Muscle of arm (tissue), 14 donors: Measurements from ENCODE around the gene SNX2. TPM values are rescaled to one million over a fixed set of nuclear protein-coding genes. Genes with fewer than 3 reads are reported as not detected.

Experiments used
- DNase-seq: peaks from one replicate; pipeline ENCODE4 v3.0.0-alpha.2; 2013
- long read RNA-seq, 11 donors: transcript quantifications; one replicate each; lab custom pipeline, GENCODE V29; 2026
- polyA plus RNA-seq, 12 donors: library from polyadenylated mRNA; unstranded; fragments of 120-200 nt; gene quantifications; one replicate each; pipeline ENCODE4 v1.2.1, GENCODE V29; 2013; ENCODE audit not compliant: insufficient read length in 12 of 12

SNX2 gene, protein sequence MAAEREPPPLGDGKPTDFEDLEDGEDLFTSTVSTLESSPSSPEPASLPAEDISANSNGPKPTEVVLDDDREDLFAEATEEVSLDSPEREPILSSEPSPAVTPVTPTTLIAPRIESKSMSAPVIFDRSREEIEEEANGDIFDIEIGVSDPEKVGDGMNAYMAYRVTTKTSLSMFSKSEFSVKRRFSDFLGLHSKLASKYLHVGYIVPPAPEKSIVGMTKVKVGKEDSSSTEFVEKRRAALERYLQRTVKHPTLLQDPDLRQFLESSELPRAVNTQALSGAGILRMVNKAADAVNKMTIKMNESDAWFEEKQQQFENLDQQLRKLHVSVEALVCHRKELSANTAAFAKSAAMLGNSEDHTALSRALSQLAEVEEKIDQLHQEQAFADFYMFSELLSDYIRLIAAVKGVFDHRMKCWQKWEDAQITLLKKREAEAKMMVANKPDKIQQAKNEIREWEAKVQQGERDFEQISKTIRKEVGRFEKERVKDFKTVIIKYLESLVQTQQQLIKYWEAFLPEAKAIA
- 10 to 100 TPM in 11 of 12 donors, not detected in 1; 44.6 to 81.2 (median 54.2) TPM for polyA plus RNA-seq
- long read RNA-seq, donor 1, transcript SNX2-202 (6 exons, 908 nt): minor isoform, 7 of 202 reads
- long read RNA-seq, donor 1, transcript SNX2-201 (15 exons, 2,128 nt): major isoform, 24 of 202 reads
- long read RNA-seq, donor 1, transcript SNX2-206 (2 exons, 484 nt): minor isoform, 7 of 202 reads
- long read RNA-seq, donor 1, partial matches to known transcripts: 156 of 202 reads
- long read RNA-seq, donor 1, other reads (novel, unspliced or antisense): 8 of 202 reads
- long read RNA-seq, donor 2, transcript SNX2-201 (15 exons, 2,128 nt): major isoform, 23 of 70 reads
- long read RNA-seq, donor 2, partial matches to known transcripts: 45 of 70 reads
- long read RNA-seq, donor 2, other reads (novel, unspliced or antisense): 0 of 70 reads
- long read RNA-seq, donor 3, partial matches to known transcripts: 24 of 29 reads
- long read RNA-seq, donor 3, other reads (novel, unspliced or antisense): 0 of 29 reads
- long read RNA-seq, donor 4, partial matches to known transcripts: 0 of 4 reads
- long read RNA-seq, donor 4, other reads (novel, unspliced or antisense): 0 of 4 reads
- long read RNA-seq, donor 5, transcript SNX2-201 (15 exons, 2,128 nt): major isoform, 18 of 56 reads
- long read RNA-seq, donor 5, partial matches to known transcripts: 27 of 56 reads
- long read RNA-seq, donor 5, other reads (novel, unspliced or antisense): 8 of 56 reads
- long read RNA-seq, donor 6, transcript SNX2-201 (15 exons, 2,128 nt): major isoform, 6 of 31 reads
- long read RNA-seq, donor 6, partial matches to known transcripts: 23 of 31 reads
- long read RNA-seq, donor 6, other reads (novel, unspliced or antisense): 0 of 31 reads
- long read RNA-seq, donor 7, partial matches to known transcripts: 24 of 28 reads
- long read RNA-seq, donor 7, other reads (novel, unspliced or antisense): 0 of 28 reads
- long read RNA-seq, donor 8, transcript SNX2-201 (15 exons, 2,128 nt): major isoform, 13 of 90 reads
- long read RNA-seq, donor 8, partial matches to known transcripts: 64 of 90 reads
- long read RNA-seq, donor 8, other reads (novel, unspliced or antisense): 9 of 90 reads
- long read RNA-seq, donor 9, partial matches to known transcripts: 19 of 28 reads
- long read RNA-seq, donor 9, other reads (novel, unspliced or antisense): 0 of 28 reads
- long read RNA-seq, donor 10, transcript SNX2-201 (15 exons, 2,128 nt): major isoform, 19 of 53 reads
- long read RNA-seq, donor 10, partial matches to known transcripts: 31 of 53 reads
- long read RNA-seq, donor 10, other reads (novel, unspliced or antisense): 0 of 53 reads
- long read RNA-seq, donor 11, transcript SNX2-201 (15 exons, 2,128 nt): major isoform, 18 of 69 reads
- long read RNA-seq, donor 11, partial matches to known transcripts: 45 of 69 reads
- long read RNA-seq, donor 11, other reads (novel, unspliced or antisense): 0 of 69 reads

DNA sequence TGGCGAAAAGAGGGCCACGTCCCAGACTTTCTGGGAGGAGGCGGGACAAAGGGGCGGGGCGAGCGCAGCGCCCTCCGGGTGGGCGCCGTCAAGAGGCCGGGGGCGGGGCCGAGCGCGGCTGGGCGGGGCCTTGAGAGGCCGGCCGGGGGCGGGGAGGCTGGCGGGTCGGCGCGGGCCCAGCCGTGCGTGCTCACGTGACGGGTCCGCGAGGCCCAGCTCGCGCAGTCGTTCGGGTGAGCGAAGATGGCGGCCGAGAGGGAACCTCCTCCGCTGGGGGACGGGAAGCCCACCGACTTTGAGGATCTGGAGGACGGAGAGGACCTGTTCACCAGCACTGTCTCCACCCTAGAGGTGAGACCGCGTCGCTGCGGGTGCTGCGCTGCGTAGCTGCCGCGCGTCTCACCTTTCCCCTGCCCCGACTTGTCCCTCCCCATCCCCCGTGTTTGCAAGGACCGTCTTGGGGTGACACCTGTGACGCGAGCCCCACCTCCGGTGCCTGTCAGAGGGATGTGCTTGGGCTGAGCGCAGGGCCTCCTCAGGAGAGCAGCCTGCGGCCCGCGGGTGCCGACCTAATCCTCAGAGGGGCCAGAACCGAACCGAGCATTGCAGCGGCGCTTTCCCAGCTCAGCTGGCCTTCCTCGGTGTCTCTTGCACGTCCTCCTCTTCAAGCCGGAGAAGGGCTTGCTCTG is at the start of gene SNX2:
TSS of gene SNX2 (plus strand) at position 220 of the 689 bp plus-strand sequence. CDS start at position 244, 24 bp downstream.
- DNase-seq: peak; percentile 89

DNA sequence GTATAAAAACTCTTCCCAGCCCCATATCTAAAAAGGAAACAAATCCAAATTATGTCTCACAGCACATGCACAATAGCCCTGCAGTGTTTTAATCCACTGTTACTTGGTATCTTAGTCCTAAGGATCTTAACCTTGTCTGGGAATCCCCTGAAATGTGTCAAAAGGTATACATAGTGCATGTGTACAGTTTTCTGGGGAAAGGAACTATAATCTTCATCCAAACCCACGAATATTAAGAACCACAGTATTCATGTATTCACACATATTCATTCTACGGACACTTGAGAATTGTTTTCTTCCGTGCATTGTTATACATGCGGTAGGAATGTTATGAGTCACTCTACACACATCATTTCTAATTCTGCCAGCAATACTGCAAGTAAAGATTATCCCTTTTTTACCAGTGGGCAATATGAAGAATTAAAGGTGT is 47.8 kb upstream of the SNX2 start:
- DNase-seq: no peak

DNA sequence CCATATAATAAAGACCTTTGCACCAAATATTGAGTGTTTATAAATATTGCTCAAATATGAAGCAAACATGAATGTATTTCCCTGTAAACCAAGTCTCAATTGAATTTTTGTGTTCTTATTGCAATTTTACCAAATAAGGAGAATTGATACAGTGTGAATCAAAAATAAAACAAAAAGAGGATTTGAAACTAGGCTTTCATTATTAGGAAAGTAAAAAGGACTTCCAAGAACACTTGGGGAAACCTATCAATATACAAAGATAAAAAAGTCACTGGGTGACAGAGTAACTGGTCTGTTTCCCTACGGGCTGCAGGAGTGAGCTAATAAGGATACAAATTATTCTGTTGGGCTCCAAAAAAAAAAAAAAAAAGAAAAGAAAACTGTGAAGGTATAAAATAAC is 44.8 kb upstream of the SNX2 start:
- no peak for DNase-seq

DNA sequence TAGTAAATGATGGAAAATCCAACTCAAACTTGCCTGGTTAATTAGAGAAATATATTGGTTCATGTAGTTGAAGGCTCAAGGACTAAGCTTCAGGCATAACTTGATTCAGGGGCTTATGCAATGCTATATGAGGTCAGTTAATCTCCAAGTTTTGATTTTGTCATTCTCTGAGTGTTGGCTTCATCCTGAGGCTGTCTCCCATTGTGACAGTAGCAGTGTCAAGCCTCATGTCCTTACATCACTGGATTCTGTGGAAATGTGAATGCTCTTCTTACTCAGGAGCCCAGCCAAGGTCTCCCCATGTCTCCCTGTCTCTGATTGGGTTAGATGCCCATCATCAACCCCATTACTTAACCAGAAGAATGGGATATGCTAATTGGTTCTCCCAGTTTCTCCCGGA is 44.4 kb upstream of the SNX2 start:
- no peak for DNase-seq

DNA sequence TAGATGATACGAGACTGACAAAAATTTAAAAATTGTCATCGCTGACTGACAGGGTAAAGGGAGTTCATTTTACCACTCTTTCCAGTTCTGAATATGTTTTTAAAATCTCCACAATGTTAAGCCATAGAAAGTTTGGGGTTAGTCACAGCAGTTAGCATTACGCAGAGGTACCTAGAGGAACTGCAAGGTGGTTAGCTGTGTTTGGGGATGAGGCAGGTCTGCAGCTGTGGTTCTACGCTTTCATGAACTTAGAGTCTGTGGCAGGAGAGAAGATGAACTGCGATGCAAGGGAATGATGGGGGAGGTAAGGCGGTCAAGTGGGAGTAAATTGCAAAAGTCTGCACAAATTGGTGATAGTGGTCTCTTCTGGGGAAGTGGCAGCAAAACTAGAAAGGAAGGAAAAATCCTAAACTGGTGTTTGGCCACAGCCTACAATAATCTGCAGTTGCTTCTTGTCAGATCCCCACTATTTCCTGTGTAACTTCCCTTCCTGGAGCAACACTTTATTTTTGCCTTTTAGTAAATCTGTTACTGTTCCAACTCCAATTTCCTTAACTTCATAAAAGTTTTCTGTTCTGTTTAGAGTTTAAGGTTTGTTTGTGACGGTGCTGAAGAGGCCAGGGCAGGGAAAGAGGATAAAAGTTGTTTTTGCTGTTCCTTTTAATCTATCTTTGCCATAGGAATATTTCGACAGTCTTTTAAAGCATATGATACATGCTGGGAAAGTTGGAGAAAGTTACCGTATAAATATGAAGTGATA is 38.6 kb upstream of the SNX2 start:
- no peak for DNase-seq

DNA sequence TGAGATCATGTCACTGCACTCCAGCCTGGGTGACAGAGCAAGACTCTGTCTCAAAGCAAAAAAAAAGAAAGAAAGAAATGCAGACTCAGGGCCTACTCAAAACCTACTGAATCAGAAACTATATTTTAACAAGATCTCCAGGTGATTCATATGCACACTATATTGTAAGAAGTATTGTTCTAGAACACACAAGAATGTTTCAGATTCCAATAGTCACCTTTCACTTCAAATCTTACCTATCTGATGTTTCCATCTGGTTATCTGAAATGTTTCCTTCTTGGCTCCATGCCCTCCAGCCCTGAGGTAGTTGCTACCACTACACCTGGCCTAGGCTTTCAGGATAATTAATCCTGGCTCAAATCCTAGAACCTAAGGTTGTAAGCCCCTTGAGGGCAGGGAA is 36.8 kb upstream of the SNX2 start:
- DNase-seq: no peak

DNA sequence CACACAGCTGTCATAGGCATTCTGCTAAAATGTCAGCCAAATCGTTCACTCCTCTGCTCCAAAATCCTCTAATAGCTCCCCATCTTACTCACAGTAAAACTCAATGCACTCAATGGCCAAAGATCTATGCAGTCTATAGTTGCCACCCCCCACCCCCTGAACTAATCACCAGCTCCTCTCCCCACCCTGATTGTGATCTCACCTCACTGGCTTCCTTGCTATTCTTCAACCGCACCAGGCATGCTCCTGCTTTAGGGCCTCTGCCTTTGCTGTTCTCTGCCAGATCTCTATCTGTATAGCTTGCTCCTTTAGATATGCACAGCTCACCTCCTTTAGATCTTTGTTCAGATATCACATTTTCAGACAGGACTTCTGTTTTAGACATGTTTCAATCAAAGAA is 33.2 kb upstream of the SNX2 start:
- no peak for DNase-seq

DNA sequence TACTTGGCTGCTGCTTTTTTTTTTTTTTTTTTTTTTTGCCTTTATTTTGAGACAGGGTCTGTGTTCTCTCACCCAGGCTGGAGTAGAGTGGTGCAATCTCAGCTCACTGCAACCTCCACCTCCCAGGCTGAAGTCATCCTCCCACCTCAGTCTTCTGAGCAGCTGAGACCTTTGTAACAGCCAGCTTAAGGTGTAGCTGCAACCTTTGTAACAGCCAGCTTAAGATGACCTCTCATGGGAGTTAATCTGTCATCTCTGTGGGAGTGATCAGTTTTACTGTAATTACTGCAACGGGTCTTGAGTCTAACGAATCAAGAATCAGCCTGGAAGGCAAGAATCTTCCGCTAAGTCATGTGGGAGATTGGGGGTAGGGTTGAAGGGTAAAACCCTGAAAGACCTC is 31.6 kb upstream of the SNX2 start:
- no peak for DNase-seq

DNA sequence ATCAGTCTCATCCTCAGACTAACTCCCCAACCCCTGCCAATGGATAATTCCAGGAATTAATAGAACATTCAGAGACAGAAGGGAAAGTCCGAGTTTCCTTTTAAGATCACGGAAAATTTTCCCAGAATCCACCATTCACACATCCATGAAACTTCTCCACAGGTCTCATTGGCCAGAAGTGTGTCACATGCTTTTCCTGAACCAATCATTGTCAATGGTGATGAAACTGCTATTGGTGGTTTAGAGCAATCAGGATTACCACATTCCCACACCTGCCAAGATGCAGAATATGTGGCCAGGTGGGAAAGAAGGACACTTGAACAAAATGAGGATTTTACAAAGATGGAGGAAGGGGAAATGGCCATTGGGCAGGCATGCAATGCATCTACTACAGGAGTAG is 29.3 kb upstream of the SNX2 start:
- DNase-seq: no peak

DNA sequence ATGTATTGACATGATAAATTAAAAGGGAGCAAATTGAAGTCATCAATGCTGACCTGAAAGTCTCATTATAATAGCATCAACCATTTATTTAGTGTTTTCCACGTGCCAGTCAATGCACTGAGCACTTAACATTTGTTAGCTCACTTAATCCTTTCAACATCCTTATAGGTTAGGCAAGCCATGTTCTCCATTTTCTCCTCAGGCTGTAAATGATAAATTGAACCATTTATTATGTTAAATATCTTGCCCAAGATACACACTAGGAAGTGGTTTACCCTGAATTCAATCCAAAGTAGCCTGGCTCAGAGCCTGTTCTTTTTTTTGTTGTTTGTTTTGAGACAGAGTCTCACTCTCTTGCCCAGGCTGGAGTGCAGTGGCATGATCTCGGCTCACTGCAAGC is 25.0 kb upstream of the SNX2 start:
- DNase-seq: no peak

DNA sequence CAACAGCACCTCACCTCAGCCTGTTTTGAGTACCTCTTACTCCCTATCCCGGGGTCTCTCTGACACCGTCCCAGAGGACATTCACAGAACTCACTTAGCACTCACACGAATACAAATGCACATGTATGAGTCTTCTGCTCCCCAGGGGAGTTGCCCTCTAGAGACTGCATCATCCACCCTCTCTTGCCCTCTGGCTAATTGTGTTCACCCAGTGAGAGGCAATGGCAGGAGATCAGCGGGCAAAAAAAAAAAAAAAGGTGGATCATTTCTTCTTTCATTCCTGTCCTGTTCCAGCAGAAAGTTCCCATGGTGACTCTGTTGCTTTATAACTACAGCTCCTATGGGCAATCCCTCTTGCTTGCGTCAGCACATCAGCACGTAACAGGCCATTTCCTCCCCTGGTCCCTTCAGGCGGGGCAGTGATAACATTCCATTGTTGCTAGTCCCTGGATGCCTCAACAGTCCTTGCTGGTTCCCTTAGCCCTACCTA is 23.5 kb upstream of the SNX2 start:
- no peak for DNase-seq

DNA sequence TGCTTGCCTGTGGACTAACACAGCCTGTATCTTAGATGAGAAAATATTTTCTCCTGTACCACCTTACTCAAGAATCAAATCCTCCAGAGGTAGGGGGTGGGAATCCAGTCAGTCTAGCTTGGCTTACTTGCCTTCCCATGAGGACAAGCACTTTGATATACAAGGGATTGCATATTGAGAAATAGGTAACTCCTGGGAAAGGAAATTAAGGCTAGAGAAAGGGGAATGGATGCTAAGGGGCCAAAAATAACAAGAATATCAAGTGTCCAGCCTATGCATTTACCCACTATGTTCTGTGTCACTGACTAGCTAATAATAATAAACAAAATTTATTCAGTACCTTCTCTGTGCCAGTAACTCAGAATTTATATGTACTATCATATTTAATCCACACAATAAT is 21.4 kb upstream of the SNX2 start:
- DNase-seq: no peak

DNA sequence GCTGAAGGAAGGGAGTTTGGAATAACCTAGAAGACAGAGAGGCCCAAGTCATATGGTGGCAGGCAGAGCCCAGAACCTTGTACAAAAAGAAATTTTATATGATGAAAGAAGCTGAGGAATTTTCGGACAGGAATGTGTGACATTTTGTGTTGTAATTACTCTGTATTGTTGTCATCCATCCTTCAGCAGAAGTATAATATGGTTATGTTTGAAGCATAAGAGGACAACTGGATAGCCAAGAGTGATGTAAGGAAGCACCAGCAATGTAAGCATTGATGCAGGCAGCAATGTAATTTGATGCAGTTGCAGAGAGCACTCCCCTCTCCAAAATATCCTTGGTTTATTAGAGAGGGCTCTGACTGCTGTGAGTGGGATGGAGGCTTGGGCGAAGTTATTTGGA is 19.1 kb upstream of the SNX2 start:
- DNase-seq: no peak

DNA sequence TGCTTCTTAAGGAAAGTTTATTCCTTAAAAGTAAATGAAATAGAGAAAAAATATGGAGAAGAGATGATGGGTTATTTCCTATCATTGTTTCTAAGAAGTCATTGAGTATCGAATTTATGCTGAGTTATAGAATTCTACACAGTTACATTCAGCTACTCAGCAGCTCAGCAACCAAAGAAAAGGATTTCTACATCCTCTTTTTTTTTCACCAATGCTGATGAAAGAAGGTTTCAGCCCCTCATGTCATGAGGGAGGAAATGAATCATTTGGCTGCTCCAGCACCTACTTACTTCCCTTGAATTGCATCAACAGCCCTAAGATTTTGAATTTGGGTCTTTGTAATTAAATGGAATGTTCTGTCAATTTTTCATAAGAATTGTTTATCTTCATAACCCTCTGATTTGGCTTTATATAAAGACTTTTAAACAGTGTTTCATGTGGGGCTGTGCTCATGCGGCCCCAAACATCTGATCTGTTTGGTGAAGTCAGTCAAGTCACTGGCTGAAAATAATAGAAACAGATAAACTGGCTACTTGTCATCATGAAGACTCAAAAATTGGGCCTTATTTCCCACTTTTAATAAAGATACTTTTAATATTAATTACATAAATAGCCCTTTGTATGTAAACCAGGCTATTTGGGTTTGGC is 18.5 kb upstream of the SNX2 start:
- DNase-seq: no peak

DNA sequence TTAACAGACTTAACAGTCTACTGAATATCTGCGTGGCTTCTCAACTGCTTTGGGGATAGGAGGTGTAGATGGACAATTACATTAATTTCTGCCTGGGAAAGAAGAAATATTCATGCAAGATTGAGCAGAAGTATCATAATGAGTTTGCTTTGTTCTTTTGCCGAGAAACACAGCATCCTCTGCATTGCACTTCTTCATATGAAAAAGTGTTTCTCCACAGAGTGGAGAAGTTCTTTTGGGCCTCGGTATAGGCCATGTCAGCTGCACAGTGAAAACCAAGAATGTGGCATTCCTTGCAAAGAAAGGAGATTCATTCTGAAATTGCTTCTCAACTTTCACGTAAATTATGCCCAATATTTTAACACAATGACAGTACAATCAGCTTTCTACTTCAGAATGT is 17.6 kb upstream of the SNX2 start:
- no peak for DNase-seq

DNA sequence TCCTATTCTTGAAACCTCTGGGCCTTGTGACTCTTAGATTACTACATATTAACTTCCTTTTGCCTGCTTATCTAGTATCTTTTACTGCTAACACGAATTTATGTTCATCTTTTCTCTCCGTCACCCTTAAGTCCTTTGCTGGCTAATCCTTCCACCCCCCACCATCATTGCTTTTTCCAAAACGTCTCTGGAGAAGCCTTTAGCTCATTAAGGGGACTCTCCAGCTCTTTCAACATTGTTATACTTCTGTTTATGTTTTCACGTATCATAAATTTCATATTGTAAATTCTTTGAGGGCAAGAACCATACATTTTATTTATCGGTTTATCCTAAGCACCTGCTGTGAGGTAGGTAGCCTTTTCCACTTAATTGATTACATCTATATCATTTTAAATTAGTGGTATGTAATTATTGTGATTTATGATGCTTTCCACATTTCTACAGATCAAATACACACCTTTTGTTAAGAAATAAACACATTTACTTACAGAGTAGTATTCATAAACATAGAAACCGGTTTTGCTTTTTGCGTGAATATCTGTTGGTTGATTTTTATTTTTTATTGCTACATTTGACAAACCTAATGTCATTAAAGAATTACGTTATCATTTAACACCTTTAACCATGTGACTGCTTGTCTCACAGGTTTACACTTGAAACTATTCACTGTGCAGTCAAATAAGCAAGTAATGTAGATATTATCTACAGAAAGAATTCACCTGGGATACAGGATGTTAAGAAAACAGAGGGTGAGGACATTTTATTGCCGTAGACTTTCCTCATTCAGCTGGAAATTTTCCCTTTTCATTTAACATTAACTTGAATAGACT is 15.4 kb upstream of the SNX2 start:
- no peak for DNase-seq

DNA sequence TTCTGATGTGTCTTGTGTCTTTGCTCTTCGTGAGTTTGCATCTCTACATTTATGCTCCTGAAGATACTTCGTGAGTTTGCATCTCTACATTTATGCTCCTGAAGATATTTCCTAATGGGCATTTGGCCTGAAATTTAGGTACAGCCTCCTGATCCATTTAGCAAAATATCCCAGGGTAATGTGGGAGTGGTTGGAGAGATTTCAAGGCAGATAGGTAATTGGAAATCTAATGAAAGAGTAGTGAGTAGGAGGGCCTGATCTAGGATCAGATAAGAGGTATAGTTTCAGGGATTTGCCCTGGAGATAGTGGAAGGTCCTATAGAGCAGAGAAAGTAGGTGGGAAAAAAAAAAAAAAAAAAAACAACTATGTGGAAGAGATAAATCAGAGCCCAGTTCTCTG is 14.6 kb upstream of the SNX2 start:
- DNase-seq: no peak
